Neural progenitor cell (in vitro differentiated cells): Measurements from ENCODE around the gene ADORA1. TPM values are rescaled to one million over a fixed set of nuclear protein-coding genes. Genes with fewer than 3 reads are reported as not detected.
A peak's percentile ranks its signal among the peaks of the same experiment; 100 is the strongest.

Experiments used
- DNase-seq: peaks from one replicate; pipeline ENCODE4 v3.0.0-alpha.2; 2016; ENCODE audit warnings: low spot score
- H2AFZ ChIP-seq: fragments of 200-600 bp; sonication (generic); replicated peaks from 2 replicates; pipeline ENCODE4 v1.6.1; 2016; ENCODE audit warnings: antibody characterized with exemption
- H3F3A ChIP-seq: fragments of 200-600 bp; sonication (generic); 2 replicates; pipeline ENCODE4 v1.6.1; 2016; ENCODE audit warnings: antibody characterized with exemption, low read depth
- H3K27ac ChIP-seq: fragments of 200-600 bp; sonication (generic); 2 replicates; pipeline ENCODE4 v1.5.1; 2016; ENCODE audit warnings: mild to moderate bottlenecking
- H3K27me3 ChIP-seq: fragments of 200-600 bp; sonication (generic); 2 replicates; pipeline ENCODE4 v1.6.1; 2016; ENCODE audit warnings: mild to moderate bottlenecking, moderate library complexity
- H3K36me3 ChIP-seq: fragments of 200-600 bp; sonication (generic); 2 replicates; pipeline ENCODE4 v1.5.1; 2016
- H3K4me1 ChIP-seq: fragments of 200-600 bp; sonication (generic); 2 replicates; pipeline ENCODE4 v1.6.1; 2016; ENCODE audit warnings: mixed run types
- H3K4me2 ChIP-seq: fragments of 200-600 bp; sonication (generic); 2 replicates; pipeline ENCODE4 v1.6.1; 2016
- H3K4me3 ChIP-seq: fragments of 200-600 bp; sonication (generic); 2 replicates; pipeline ENCODE4 v1.5.1; 2016
- H3K79me2 ChIP-seq: fragments of 200-600 bp; sonication (generic); 2 replicates; pipeline ENCODE4 v1.6.1; 2016; ENCODE audit warnings: low read depth
- H3K9ac ChIP-seq: fragments of 200-600 bp; sonication (generic); 2 replicates; pipeline ENCODE4 v1.6.1; 2016
- H3K9me3 ChIP-seq: fragments of 200-600 bp; sonication (generic); 2 replicates; pipeline ENCODE4 v1.5.1; 2016; ENCODE audit warnings: low read depth
- H4K20me1 ChIP-seq: fragments of 200-600 bp; sonication (generic); 2 replicates; pipeline ENCODE4 v1.6.1; 2016; ENCODE audit warnings: low read depth
- H3K27ac Mint-ChIP-seq: 3 replicates; pipeline ENCODE4 v1.8.0; 2021; ENCODE audit warnings: mixed read lengths
- H3K27me3 Mint-ChIP-seq: 2 replicates; pipeline ENCODE4 v1.8.0; 2022; ENCODE audit warnings: low read depth, mild to moderate bottlenecking, inconsistent platforms, moderate library complexity, mixed read lengths; ENCODE audit not compliant: insufficient read depth
- H3K36me3 Mint-ChIP-seq: 3 replicates; pipeline ENCODE4 v1.8.0; 2021; ENCODE audit warnings: mixed read lengths
- H3K4me1 Mint-ChIP-seq: 3 replicates; pipeline ENCODE4 v1.8.0; 2021; ENCODE audit warnings: mixed read lengths
- H3K4me3 Mint-ChIP-seq: 3 replicates; pipeline ENCODE4 v1.8.0; 2021; ENCODE audit warnings: mild to moderate bottlenecking, moderate library complexity, mixed read lengths
- H3K9me3 Mint-ChIP-seq: 3 replicates; pipeline ENCODE4 v1.8.0; 2020; ENCODE audit warnings: mixed read lengths
- EZH2 ChIP-seq: fragments of 200-600 bp; sonication (generic); IDR thresholded peaks from 2 replicates; pipeline ENCODE4 v1.6.1; 2017; ENCODE audit warnings: antibody characterized with exemption, mild to moderate bottlenecking, moderate library complexity
- EZH2phosphoT487 ChIP-seq: fragments of 200-600 bp; sonication (generic); IDR thresholded peaks from 2 replicates; pipeline ENCODE4 v1.6.1; 2017; ENCODE audit warnings: antibody characterized with exemption
- total RNA-seq: library from RNA; depleted of rRNA; stranded (reverse); fragments of >200 nt; gene quantifications from 2 replicates; pipeline ENCODE4 v1.2.3, GENCODE V29; 2015; ENCODE audit warnings: low replicate concordance
- TF ChIP-seq, protein P1 (sequence below): fragments of 200-600 bp; sonication (generic); IDR thresholded peaks from 2 replicates; pipeline ENCODE4 v1.5.1; 2017; ENCODE audit warnings: antibody characterized with exemption, mild to moderate bottlenecking

ADORA1 gene
- total RNA-seq, 1 donor from 2014 or later = 1.1 TPM

DNA sequence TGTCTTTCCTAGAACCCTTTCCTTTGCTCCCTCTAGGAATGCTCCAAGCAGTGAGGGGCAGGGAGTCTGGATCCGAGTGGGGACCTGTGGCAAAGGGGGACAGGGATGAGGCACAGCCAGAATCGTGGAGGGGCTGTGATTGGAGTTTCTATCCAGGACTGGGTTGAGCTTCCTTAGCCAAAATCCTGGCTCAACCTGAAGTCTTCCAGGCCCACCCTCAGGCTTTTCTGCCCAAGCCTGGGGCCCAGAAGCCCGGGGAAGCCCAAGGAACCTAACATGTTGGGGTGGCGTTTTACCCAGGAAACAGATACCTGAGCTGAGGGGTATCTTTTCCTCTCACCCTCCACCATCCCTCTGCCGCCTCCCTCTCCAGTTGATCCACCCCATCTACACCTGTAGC, 47.1 kb upstream of the ADORA1 start:
- no peaks in the 10 kb centered on the region for H3K79me2 ChIP-seq
- H3K27me3 ChIP-seq = peaks cover 29% of the 10 kb centered on the region
- peaks cover 3% of the 10 kb centered on the region for H3K36me3 Mint-ChIP-seq
- H3K9ac ChIP-seq = no peak overlapping the region
- no peaks in the 10 kb centered on the region for H3K36me3 ChIP-seq
- H3K9me3 Mint-ChIP-seq = no peaks in the 10 kb centered on the region
- no peak overlapping the region for H3K4me3 Mint-ChIP-seq
- no peaks in the 10 kb centered on the region for H3K9me3 ChIP-seq
- H3F3A ChIP-seq = no peaks in the 10 kb centered on the region
- no peak overlapping the region for H3K27ac Mint-ChIP-seq
- H3K27ac ChIP-seq = no peak overlapping the region
- no peak overlapping the region for H3K4me3 ChIP-seq
- H3K4me1 Mint-ChIP-seq = peaks cover 30% of the 10 kb centered on the region
- H3K4me1 ChIP-seq = peaks cover 8% of the 10 kb centered on the region
- no peak overlapping the region for H3K4me2 ChIP-seq
- peaks cover 4% of the 10 kb centered on the region for H4K20me1 ChIP-seq
- TF ChIP-seq EZH2 = no peak
- TF ChIP-seq, protein P1, sequence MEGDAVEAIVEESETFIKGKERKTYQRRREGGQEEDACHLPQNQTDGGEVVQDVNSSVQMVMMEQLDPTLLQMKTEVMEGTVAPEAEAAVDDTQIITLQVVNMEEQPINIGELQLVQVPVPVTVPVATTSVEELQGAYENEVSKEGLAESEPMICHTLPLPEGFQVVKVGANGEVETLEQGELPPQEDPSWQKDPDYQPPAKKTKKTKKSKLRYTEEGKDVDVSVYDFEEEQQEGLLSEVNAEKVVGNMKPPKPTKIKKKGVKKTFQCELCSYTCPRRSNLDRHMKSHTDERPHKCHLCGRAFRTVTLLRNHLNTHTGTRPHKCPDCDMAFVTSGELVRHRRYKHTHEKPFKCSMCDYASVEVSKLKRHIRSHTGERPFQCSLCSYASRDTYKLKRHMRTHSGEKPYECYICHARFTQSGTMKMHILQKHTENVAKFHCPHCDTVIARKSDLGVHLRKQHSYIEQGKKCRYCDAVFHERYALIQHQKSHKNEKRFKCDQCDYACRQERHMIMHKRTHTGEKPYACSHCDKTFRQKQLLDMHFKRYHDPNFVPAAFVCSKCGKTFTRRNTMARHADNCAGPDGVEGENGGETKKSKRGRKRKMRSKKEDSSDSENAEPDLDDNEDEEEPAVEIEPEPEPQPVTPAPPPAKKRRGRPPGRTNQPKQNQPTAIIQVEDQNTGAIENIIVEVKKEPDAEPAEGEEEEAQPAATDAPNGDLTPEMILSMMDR = no peak
- TF ChIP-seq EZH2phosphoT487 = no peak
- DNase-seq = no peak
- H3K27me3 Mint-ChIP-seq = peaks cover 7% of the 10 kb centered on the region
- H2AFZ ChIP-seq = no peak overlapping the region

DNA sequence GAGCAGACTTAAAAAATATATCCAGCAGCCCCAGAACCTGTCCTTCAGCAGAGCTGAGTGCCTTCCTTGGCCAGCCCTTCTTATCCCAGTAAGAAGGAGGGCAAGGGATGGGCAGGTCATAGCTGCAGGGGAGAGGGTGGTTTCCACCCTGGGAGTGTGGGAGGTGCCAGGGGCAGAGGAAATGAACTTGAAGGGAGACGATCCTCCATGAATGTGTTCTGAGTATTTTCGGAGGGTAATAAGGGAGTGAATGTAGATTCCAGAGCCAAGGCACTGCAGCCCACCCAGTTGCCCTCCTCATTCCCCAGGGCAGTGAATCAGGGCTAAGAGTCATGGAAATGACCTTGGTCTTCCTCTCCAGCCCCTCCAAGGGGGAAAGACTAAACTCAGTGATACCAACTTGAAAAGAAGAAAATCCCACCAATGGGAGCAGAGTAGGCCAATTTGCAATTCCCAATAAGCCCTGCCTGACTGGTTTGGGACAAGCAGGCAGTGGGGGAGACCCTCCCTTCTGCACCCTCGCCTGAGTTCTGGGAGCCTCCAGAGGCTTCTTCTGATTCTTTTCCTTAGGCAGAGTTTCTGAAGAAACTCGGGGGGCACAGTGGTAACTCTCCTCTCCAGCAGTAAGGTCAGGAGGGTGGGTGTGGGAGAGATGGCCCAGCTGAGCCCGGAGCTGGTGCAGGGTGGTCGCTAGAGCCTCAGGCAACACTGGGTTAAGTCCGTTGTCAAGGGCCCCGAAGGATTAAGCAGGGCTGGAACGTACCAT, 45.9 kb upstream of the ADORA1 start:
- no peak overlapping the region for H3K9ac ChIP-seq
- Mint-ChIP-seq H3K9me3 (no peaks in the 10 kb centered on the region), H3K4me3 (no peak overlapping the region), H3K36me3 (no peaks in the 10 kb centered on the region), H3K27ac (peak overlapping the region; percentile 16), H3K27me3 (peaks cover 11% of the 10 kb centered on the region), H3K4me1 (peaks cover 41% of the 10 kb centered on the region)
- no peaks in the 10 kb centered on the region for H3F3A ChIP-seq
- H3K27ac ChIP-seq = no peak overlapping the region
- TF ChIP-seq EZH2phosphoT487 (no peak), EZH2 (no peak)
- TF ChIP-seq, protein P1 = no peak
- no peaks in the 10 kb centered on the region for H3K9me3 ChIP-seq
- H3K4me2 ChIP-seq = no peak overlapping the region
- DNase-seq = no peak
- peaks cover 17% of the 10 kb centered on the region for H3K27me3 ChIP-seq
- no peaks in the 10 kb centered on the region for H4K20me1 ChIP-seq
- H3K4me1 ChIP-seq = peaks cover 17% of the 10 kb centered on the region
- no peak overlapping the region for H2AFZ ChIP-seq
- no peaks in the 10 kb centered on the region for H3K79me2 ChIP-seq
- no peaks in the 10 kb centered on the region for H3K36me3 ChIP-seq
- no peak overlapping the region for H3K4me3 ChIP-seq

DNA sequence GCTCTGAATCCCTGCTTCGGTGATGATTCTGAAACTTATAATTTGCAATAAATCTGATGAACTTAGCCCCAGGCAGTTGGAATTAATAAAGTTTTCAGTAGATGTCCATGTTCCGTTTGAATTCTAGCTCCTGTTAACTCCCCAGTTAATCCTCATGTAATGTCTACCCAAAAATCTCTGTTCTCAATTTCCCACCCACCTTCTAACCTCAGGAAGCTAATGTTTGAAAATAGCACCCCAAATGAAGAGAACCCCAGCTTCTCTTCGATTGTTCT, 45.4 kb upstream of the ADORA1 start:
- Histone ChIP-seq H3K4me2 (peak overlapping the region; percentile 22), H3K9me3 (no peaks in the 10 kb centered on the region), H3K27me3 (peaks cover 12% of the 10 kb centered on the region), H3K27ac (no peak overlapping the region), H3F3A (no peaks in the 10 kb centered on the region), H4K20me1 (no peaks in the 10 kb centered on the region), H3K79me2 (no peaks in the 10 kb centered on the region), H3K36me3 (no peaks in the 10 kb centered on the region), H3K9ac (no peak overlapping the region), H3K4me3 (no peak overlapping the region), H3K4me1 (peaks cover 17% of the 10 kb centered on the region), H2AFZ (no peak overlapping the region)
- no peak overlapping the region for H3K4me3 Mint-ChIP-seq
- no peaks in the 10 kb centered on the region for H3K9me3 Mint-ChIP-seq
- TF ChIP-seq EZH2 (no peak), EZH2phosphoT487 (no peak)
- TF ChIP-seq, protein P1 = no peak
- H3K4me1 Mint-ChIP-seq = peaks cover 46% of the 10 kb centered on the region
- H3K27me3 Mint-ChIP-seq = peaks cover 11% of the 10 kb centered on the region
- H3K36me3 Mint-ChIP-seq = no peaks in the 10 kb centered on the region
- peak overlapping the region; percentile 16 for H3K27ac Mint-ChIP-seq
- no peak for DNase-seq
